ENCODE data around the gene LARP1B. TPM values are rescaled to one million over a fixed set of nuclear protein-coding genes. Genes with fewer than 3 reads are reported as not detected.

The LARP1B gene
- total RNA-seq, 1 experiment from 2014 or later, result 20.3 TPM

DNA sequence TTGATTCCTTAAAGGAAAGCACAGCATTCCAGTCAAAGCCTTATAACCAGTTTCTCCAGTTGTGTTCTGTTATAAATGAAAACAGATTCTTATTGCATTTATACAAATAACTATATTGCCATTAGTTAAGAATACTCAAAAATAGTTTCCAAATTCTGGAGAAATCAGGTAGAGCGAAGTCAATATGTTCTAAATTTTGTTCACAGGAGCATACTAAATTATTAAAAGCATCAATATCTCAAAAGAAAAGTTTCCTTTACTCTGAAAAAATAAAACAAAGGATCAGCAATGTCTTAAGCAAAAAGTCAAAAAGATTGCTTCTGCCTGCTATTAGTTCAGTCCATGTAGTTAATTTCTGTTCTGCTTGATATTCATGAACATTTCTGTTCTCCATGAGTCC is 186.8 kb downstream of the LARP1B start:
- Histone ChIP-seq H3K36me3 (ENCODE audit: insufficient read depth, low read length, poor library complexity, severe bottlenecking) (no peaks in the 10 kb centered on the region), H3K27me3 (replicated peaks; ENCODE audit: insufficient read depth, low read depth, low read length, poor library complexity) (no peaks in the 10 kb centered on the region), H3K4me1 (ENCODE audit: insufficient read depth, low read length, poor library complexity, severe bottlenecking) (no peaks in the 10 kb centered on the region), H3K27ac (ENCODE audit: low read depth, low read length, poor library complexity, severe bottlenecking) (no peak overlapping the region), H3K9me3 (ENCODE audit: low read depth, low read length, poor library complexity, severe bottlenecking) (peaks cover 24% of the 10 kb centered on the region), H3K4me3 (ENCODE audit: low read depth, low read length, poor library complexity, severe bottlenecking) (no peak overlapping the region)
- POLR2A ChIA-PET (ENCODE audit: low non-redundant PET), result no interaction called here
- TF ChIP-seq EZH2 (IDR thresholded peaks at IDR 0.05; ENCODE audit: borderline replicate concordance, low read depth, low read length, poor library complexity, severe bottlenecking), result no peak
- TF ChIP-seq, protein P1, sequence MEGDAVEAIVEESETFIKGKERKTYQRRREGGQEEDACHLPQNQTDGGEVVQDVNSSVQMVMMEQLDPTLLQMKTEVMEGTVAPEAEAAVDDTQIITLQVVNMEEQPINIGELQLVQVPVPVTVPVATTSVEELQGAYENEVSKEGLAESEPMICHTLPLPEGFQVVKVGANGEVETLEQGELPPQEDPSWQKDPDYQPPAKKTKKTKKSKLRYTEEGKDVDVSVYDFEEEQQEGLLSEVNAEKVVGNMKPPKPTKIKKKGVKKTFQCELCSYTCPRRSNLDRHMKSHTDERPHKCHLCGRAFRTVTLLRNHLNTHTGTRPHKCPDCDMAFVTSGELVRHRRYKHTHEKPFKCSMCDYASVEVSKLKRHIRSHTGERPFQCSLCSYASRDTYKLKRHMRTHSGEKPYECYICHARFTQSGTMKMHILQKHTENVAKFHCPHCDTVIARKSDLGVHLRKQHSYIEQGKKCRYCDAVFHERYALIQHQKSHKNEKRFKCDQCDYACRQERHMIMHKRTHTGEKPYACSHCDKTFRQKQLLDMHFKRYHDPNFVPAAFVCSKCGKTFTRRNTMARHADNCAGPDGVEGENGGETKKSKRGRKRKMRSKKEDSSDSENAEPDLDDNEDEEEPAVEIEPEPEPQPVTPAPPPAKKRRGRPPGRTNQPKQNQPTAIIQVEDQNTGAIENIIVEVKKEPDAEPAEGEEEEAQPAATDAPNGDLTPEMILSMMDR (conservative IDR thresholded peaks at IDR 0.05; ENCODE audit: low read depth, low read length), result no peak
- intact Hi-C loops (cut with micrococcal nuclease; ENCODE audit: unreplicated experiment), result no loop called here
- CTCF ChIA-PET, result no interaction called here
- DNase-seq (ENCODE audit: low spot score), result no peak
- no TSS peak for BruUV-seq (replicated peaks)

DNA sequence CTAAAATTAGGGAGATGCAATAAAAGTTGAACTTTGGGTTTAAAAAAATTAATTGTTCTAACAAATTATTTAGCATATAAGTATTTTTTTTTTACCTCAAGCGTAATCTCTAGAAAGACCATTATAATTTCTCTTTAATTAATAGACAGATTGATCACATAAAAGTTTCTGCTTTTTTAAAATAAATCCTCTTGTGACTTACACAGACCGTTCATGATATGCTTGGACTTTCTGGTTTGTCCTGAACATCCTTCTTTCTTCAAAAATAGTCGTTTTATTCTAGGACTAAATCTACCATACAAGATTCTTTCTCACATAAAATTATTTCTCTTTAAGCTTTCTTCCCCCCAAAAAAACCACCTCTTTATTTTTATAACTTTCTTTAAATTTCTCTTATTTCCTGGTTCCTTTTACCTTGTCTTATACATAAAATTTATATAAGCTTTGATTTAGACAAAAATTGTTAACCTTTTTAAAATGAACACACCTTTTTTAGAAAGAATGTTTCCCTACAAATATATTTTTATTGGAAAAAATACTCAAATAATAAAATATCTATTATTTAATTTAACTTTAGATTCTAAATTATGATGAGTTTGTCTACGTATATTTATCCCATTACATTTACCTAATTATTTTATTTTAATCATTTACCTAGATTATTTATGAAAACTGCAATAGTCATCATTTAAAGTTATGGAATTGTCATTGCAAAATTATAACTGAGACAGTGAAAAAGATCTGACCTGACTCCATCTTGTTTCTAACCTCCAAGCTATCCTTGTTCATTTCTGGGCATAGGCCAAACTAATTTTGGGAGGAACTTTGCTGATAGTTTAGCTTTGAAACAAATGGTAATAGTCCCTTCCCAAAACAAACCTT is 188.9 kb downstream of the LARP1B start:
- no TSS peak for BruUV-seq (replicated peaks)
- H3K4me3 ChIP-seq (ENCODE audit: low read depth, low read length, poor library complexity, severe bottlenecking), result no peak overlapping the region
- H3K9me3 ChIP-seq (ENCODE audit: low read depth, low read length, poor library complexity, severe bottlenecking), result peaks cover 24% of the 10 kb centered on the region
- no peaks in the 10 kb centered on the region for H3K4me1 ChIP-seq (ENCODE audit: insufficient read depth, low read length, poor library complexity, severe bottlenecking)
- no peaks in the 10 kb centered on the region for H3K27me3 ChIP-seq (replicated peaks; ENCODE audit: insufficient read depth, low read depth, low read length, poor library complexity)
- no peak overlapping the region for H3K27ac ChIP-seq (ENCODE audit: low read depth, low read length, poor library complexity, severe bottlenecking)
- POLR2A ChIA-PET (ENCODE audit: low non-redundant PET), result no interaction called here
- no peak for TF ChIP-seq EZH2 (IDR thresholded peaks at IDR 0.05; ENCODE audit: borderline replicate concordance, low read depth, low read length, poor library complexity, severe bottlenecking)
- TF ChIP-seq, protein P1 (conservative IDR thresholded peaks at IDR 0.05; ENCODE audit: low read depth, low read length), result no peak
- CTCF ChIA-PET, result no interaction called here
- intact Hi-C loops (cut with micrococcal nuclease; ENCODE audit: unreplicated experiment), result no loop called here
- DNase-seq (ENCODE audit: low spot score), result peak; percentile 12
- H3K36me3 ChIP-seq (ENCODE audit: insufficient read depth, low read length, poor library complexity, severe bottlenecking), result no peaks in the 10 kb centered on the region

DNA sequence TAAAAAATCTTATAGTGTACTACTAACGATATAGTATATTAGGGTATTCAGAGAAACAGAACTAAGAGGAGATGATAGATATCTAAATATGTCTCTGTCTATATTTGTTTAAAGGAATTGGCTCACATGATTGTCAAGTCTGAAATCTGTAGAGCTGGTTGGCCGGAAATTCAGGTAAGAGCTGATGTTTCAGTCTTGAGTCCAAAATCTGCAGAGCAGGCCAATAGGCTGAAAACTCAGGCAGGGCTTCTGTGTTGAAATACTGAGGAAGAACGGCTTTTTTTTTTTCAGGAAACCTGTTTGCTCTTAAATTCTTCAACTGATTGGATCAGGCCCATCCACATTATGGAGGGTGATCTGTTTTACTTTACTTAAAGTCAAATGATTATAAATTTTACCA is 194.8 kb downstream of the LARP1B start:
- no peak overlapping the region for H3K4me3 ChIP-seq (ENCODE audit: low read depth, low read length, poor library complexity, severe bottlenecking)
- no peaks in the 10 kb centered on the region for H3K4me1 ChIP-seq (ENCODE audit: insufficient read depth, low read length, poor library complexity, severe bottlenecking)
- H3K36me3 ChIP-seq (ENCODE audit: insufficient read depth, low read length, poor library complexity, severe bottlenecking), result no peaks in the 10 kb centered on the region
- TF ChIP-seq, protein P1 (conservative IDR thresholded peaks at IDR 0.05; ENCODE audit: low read depth, low read length), result no peak
- no peak for TF ChIP-seq EZH2 (IDR thresholded peaks at IDR 0.05; ENCODE audit: borderline replicate concordance, low read depth, low read length, poor library complexity, severe bottlenecking)
- no peaks in the 10 kb centered on the region for H3K27me3 ChIP-seq (replicated peaks; ENCODE audit: insufficient read depth, low read depth, low read length, poor library complexity)
- no peak overlapping the region for H3K27ac ChIP-seq (ENCODE audit: low read depth, low read length, poor library complexity, severe bottlenecking)
- ChIA-PET POLR2A (ENCODE audit: low non-redundant PET) (no interaction called here), CTCF (no interaction called here)
- intact Hi-C loops (cut with micrococcal nuclease; ENCODE audit: unreplicated experiment), result no loop called here
- no TSS peak for BruUV-seq (replicated peaks)
- DNase-seq (ENCODE audit: low spot score), result no peak
- H3K9me3 ChIP-seq (ENCODE audit: low read depth, low read length, poor library complexity, severe bottlenecking), result peaks cover 4% of the 10 kb centered on the region

Measured in A673 (cell line).